A549 (cell line): Measurements from ENCODE around the gene PLCD1. TPM values are rescaled to one million over a fixed set of nuclear protein-coding genes. Genes with fewer than 3 reads are reported as not detected.

Experiments used
- ATAC-seq, 2 experiments: fragments of 200-7000 bp in 1 of 2; fragments of >200 bp in 1 of 2; cut with Nextera tagmentation in 1 of 2; cut with Tn5 transposase in 1 of 2; 3 replicates each; pipeline versions ENCODE4 v1.8.0 to v1.9.1; 2018 to 2020; ENCODE audit warnings: mild to moderate bottlenecking in 1 of 2, moderate library complexity in 1 of 2
- CTCF ChIA-PET: fragments of 300-600 bp; sonication (Branson Sonifier 250); formaldehyde crosslinking; extraction: SDS; loops from one replicate; lab custom pipeline; 2021; ENCODE audit warnings: antibody characterized with exemption, inconsistent platforms; lab: Yijun Ruan, JAX
- POLR2A ChIA-PET: fragments of 350-600 bp; formaldehyde crosslinking; extraction: SDS; loops from one replicate; lab custom pipeline; 2021; ENCODE audit warnings: antibody characterized with exemption, inconsistent platforms; lab: Yijun Ruan, JAX
- DNase-seq, 2 experiments: peaks; one replicate each; pipeline versions ENCODE4 v3.0.0 to v3.0.0-alpha.2; 2011 to 2016; ENCODE audit warnings: low read depth in 1 of 2, low spot score in 1 of 2
- FAIRE-seq: peaks from 2 replicates; lab custom pipeline; 2011; peaks lifted over from hg19 to GRCh38; lab: Jason Lieb, UNC
- H3K27ac ChIP-seq, 2 experiments: fragments of >200 bp; sonication (Bioruptor Twin); formaldehyde crosslinking; 3 replicates each; pipeline ENCODE4 v1.5.1; 2016 to 2017
- H3K4me1 ChIP-seq: fragments of >200 bp; sonication (Bioruptor Twin); formaldehyde crosslinking; 3 replicates; pipeline ENCODE4 v1.6.1; 2016
- H3K4me2 ChIP-seq: fragments of >200 bp; sonication (Bioruptor Twin); formaldehyde crosslinking; 3 replicates; pipeline ENCODE4 v1.6.1; 2016
- H3K4me3 ChIP-seq: fragments of >200 bp; sonication (Bioruptor Twin); formaldehyde crosslinking; 3 replicates; pipeline ENCODE4 v1.5.1; 2016
- H3K9me3 ChIP-seq: fragments of >200 bp; sonication (Bioruptor Twin); formaldehyde crosslinking; 3 replicates; pipeline ENCODE4 v1.6.1; 2016
- CEBPB ChIP-seq, 2 experiments: fragments of >200 bp in 1 of 2; sonication (Bioruptor Twin) in 1 of 2; formaldehyde crosslinking in 1 of 2; IDR thresholded peaks; 2 replicates each; pipeline ENCODE4 v1.6.1; 2012 to 2016
- CHD2 ChIP-seq: fragments of 150-350 bp; IDR thresholded peaks from 2 replicates; pipeline ENCODE4 v1.6.1; 2014; ENCODE audit warnings: low read length; ENCODE audit not compliant: partially characterized antibody
- CHD4 ChIP-seq: fragments of 200-600 bp; sonication (generic); IDR thresholded peaks from 2 replicates; pipeline ENCODE4 v1.6.1; 2016; ENCODE audit warnings: antibody characterized with exemption, mild to moderate bottlenecking, borderline replicate concordance
- EHF ChIP-seq: fragments of 250-450 bp; sonication (Bioruptor Pico); IDR thresholded peaks from 2 replicates; pipeline ENCODE4 v1.5.0; 2020; ENCODE audit warnings: mild to moderate bottlenecking
- ESRRA ChIP-seq: fragments of 150-350 bp; IDR thresholded peaks from 2 replicates; pipeline ENCODE4 v1.6.1; 2014; ENCODE audit warnings: mild to moderate bottlenecking, low read length, borderline replicate concordance
- HDAC2 ChIP-seq: fragments of 200-600 bp; sonication (generic); IDR thresholded peaks from 2 replicates; pipeline ENCODE4 v1.6.1; 2016
- HOXA7 ChIP-seq: fragments of 250-450 bp; sonication (Bioruptor Pico); IDR thresholded peaks from 2 replicates; pipeline ENCODE4 v1.5.0; 2020; ENCODE audit warnings: mild to moderate bottlenecking, moderate library complexity
- JUN ChIP-seq, 2 experiments: fragments of >200 bp; sonication (Bioruptor Twin); formaldehyde crosslinking; IDR thresholded peaks; 2 replicates in 1 of 2; 3 replicates in 1 of 2; pipeline ENCODE4 v1.6.1; 2016 to 2017
- JUNB ChIP-seq: fragments of >200 bp; sonication (Bioruptor Twin); formaldehyde crosslinking; IDR thresholded peaks from 2 replicates; pipeline ENCODE4 v1.6.1; 2016
- KDM1A ChIP-seq: fragments of 200-600 bp; sonication (generic); IDR thresholded peaks from 2 replicates; pipeline ENCODE4 v1.6.1; 2016; ENCODE audit warnings: low read depth, mild to moderate bottlenecking
- KDM5A ChIP-seq: fragments of 200-600 bp; sonication (generic); IDR thresholded peaks from 2 replicates; pipeline ENCODE4 v1.6.1; 2016; ENCODE audit warnings: antibody characterized with exemption, mild to moderate bottlenecking
- NPAS2 ChIP-seq: fragments of 250-450 bp; sonication (Bioruptor Pico); IDR thresholded peaks from 2 replicates; pipeline ENCODE4 v1.8.0; 2022; ENCODE audit warnings: mild to moderate bottlenecking, moderate library complexity, borderline replicate concordance
- PHF8 ChIP-seq: fragments of 200-600 bp; sonication (generic); IDR thresholded peaks from 2 replicates; pipeline ENCODE4 v1.6.1; 2016; ENCODE audit warnings: low read depth, mild to moderate bottlenecking, antibody characterized with exemption, moderate library complexity, borderline replicate concordance
- POLR2A ChIP-seq: IDR thresholded peaks from 2 replicates; pipeline ENCODE4 v1.6.1; 2012; ENCODE audit warnings: mild to moderate bottlenecking, low read length
- RNF2 ChIP-seq: fragments of 200-600 bp; sonication (generic); IDR thresholded peaks from 2 replicates; pipeline ENCODE4 v1.6.1; 2016; ENCODE audit warnings: low read depth, mild to moderate bottlenecking, antibody characterized with exemption, moderate library complexity, borderline replicate concordance
- ZC3H11A ChIP-seq: fragments of 450-650 bp; IDR thresholded peaks from 2 replicates; pipeline ENCODE4 v1.6.1; 2014; ENCODE audit warnings: antibody characterized with exemption, mild to moderate bottlenecking
- ZFP36 ChIP-seq: fragments of 450-650 bp; IDR thresholded peaks from 2 replicates; pipeline ENCODE4 v1.6.1; 2014; ENCODE audit warnings: borderline replicate concordance; ENCODE audit not compliant: partially characterized antibody
- ZNF302 ChIP-seq: fragments of 250-450 bp; sonication (Bioruptor Pico); IDR thresholded peaks from 2 replicates; pipeline ENCODE4 v1.9.0; 2021; ENCODE audit warnings: inconsistent platforms, mild to moderate bottlenecking, moderate library complexity
- ZSCAN20 ChIP-seq: fragments of 250-450 bp; sonication (Bioruptor Pico); IDR thresholded peaks from 2 replicates; pipeline ENCODE4 v1.8.0; 2022; ENCODE audit warnings: mild to moderate bottlenecking, moderate library complexity
- WGBS: methylation state at CpG from one replicate; pipeline ENCODE4 v1.1.6; 2017; ENCODE audit errors: missing lambda C conversion rate; 5-methylcytosine and 5-hydroxymethylcytosine counted together
- polyA plus RNA-seq, 4 experiments: library from polyadenylated mRNA; depleted of rRNA in 3 of 4; stranded (reverse); fragments of >200 nt; fragmentation: RNase III in 1 of 4; extraction: RNeasy Plus Mini Kit Qiagen cat#74134 plus additional on column Dnase treatment in 1 of 4; gene quantifications; 2 replicates in 3 of 4; 3 replicates in 1 of 4; pipeline ENCODE4 v1.2.3, GENCODE V29; 2011 to 2017
- TF ChIP-seq, protein P1 (sequence below): fragments of 250-450 bp; sonication (Bioruptor Pico); IDR thresholded peaks from 2 replicates; pipeline ENCODE4 v1.5.0; 2021; ENCODE audit warnings: mild to moderate bottlenecking, moderate library complexity, borderline replicate concordance
- TF ChIP-seq, protein P2 (sequence below): fragments of 250-450 bp; sonication (Bioruptor Pico); IDR thresholded peaks from 2 replicates; pipeline ENCODE4 v1.5.0; 2020; ENCODE audit warnings: low read depth, mild to moderate bottlenecking, moderate library complexity
- TF ChIP-seq, protein P3 (sequence below): fragments of >200 bp; sonication (Bioruptor Twin); formaldehyde crosslinking; IDR thresholded peaks from 2 replicates; pipeline ENCODE4 v1.6.1; 2016
- TF ChIP-seq, protein P4 (sequence below): fragments of >200 bp; sonication (Bioruptor Twin); formaldehyde crosslinking; IDR thresholded peaks from 3 replicates; pipeline ENCODE4 v1.5.1; 2016

Gene PLCD1
- polyA plus RNA-seq, 2 of the 4 experiments (the other 2 are of a cell fraction) = 3.9 to 4.8 TPM

DNA sequence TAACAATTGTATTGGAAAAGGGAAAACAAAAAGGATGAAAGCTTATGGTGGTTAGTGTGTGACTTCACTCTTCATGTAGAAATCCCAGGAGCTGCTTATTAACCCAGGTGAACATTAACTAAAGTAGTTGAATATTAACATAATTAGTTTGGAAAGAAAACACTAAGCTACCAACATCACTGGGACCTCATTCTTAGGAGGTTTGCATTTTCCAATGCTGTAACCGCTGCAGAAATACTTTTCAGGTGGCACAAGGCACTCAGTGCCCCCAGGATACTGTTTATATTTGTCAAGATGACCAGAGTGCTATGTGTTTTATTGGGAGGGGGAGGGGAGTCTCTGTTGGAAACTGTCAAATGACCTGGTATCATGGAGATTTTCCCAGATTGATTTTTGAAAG lies 64.7 kb downstream of the PLCD1 start:
- ChIA-PET CTCF (interaction anchor here (0.8 to 6.4 kb wide), 3 partner anchors 10 to 39 kb away, joined by 3 to 74 read pairs (median 23); no protein-coding TSS in a partner anchor), POLR2A (no interaction called here)
- FAIRE-seq = no peak
- no peaks in the 10 kb centered on the region for H3K9me3 ChIP-seq
- H3K4me3 ChIP-seq = no peak overlapping the region
- H3K27ac ChIP-seq = peak overlapping the region; percentile 8 to 50; a peak in 3 of 6 replicates
- H3K4me2 ChIP-seq = peak overlapping the region; percentile 67
- no peak for TF ChIP-seq JUNB
- TF ChIP-seq ESRRA = no peak
- no peak for TF ChIP-seq NPAS2
- no peak for TF ChIP-seq CEBPB (IDR thresholded peaks at IDR 0.05)
- TF ChIP-seq KDM5A = no peak
- no peak for TF ChIP-seq PHF8
- TF ChIP-seq, protein P1, sequence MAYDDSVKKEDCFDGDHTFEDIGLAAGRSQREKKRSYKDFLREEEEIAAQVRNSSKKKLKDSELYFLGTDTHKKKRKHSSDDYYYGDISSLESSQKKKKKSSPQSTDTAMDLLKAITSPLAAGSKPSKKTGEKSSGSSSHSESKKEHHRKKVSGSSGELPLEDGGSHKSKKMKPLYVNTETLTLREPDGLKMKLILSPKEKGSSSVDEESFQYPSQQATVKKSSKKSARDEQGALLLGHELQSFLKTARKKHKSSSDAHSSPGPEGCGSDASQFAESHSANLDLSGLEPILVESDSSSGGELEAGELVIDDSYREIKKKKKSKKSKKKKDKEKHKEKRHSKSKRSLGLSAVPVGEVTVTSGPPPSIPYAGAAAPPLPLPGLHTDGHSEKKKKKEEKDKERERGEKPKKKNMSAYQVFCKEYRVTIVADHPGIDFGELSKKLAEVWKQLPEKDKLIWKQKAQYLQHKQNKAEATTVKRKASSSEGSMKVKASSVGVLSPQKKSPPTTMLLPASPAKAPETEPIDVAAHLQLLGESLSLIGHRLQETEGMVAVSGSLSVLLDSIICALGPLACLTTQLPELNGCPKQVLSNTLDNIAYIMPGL (CRISPR knock-in tag) = no peak
- no peak for TF ChIP-seq JUN (IDR thresholded peaks at IDR 0.05)
- no peak for TF ChIP-seq CHD2
- TF ChIP-seq, protein P2, sequence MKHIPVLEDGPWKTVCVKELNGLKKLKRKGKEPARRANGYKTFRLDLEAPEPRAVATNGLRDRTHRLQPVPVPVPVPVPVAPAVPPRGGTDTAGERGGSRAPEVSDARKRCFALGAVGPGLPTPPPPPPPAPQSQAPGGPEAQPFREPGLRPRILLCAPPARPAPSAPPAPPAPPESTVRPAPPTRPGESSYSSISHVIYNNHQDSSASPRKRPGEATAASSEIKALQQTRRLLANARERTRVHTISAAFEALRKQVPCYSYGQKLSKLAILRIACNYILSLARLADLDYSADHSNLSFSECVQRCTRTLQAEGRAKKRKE (CRISPR knock-in tag) = no peak
- no peak for TF ChIP-seq CHD4
- TF ChIP-seq ZNF302 (CRISPR knock-in tag) = no peak
- no peak for TF ChIP-seq POLR2A
- TF ChIP-seq HOXA7 = no peak
- TF ChIP-seq ZC3H11A = no peak
- TF ChIP-seq KDM1A = no peak
- 6% methylated on average over 1 of the region's 1 CpG for WGBS
- peaks cover 44% of the 10 kb centered on the region for H3K4me1 ChIP-seq
- DNase-seq = peak in 1 of 2 experiments; percentile 57
- ATAC-seq = peak in 1 of 2 experiments; percentile 28; a peak in 1 of 6 replicates

DNA sequence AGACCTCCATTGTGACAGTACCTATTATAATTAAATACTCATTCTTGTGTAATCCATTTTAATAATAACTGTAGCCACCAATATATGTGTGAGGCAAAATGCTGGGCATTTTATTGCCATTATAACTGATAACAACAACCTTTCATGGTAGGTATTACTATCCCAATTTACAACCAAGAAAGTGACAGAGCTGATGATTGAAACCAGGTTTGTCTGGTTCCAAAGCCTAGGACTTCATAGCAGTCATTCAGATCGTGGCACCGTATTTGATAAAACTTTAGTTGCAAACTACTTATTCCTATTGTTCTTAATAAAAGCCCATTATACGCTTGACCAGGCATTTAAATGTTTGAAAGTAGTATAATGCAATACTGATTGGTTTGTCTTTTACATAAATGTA lies 65.3 kb downstream of the PLCD1 start:
- FAIRE-seq = no peak
- 92% methylated on average over 3 of the region's 3 CpGs for WGBS
- POLR2A ChIA-PET = no interaction called here

More for the DNA sequence above, 65.3 kb downstream of the PLCD1 start:
- Histone ChIP-seq H3K9me3 (no peaks in the 10 kb centered on the region), H3K4me2 (peak overlapping the region; percentile 67), H3K27ac (0 out of 6 replicates have a peak overlapping the region, but pooled peaks of 1 of the 2 experiments have one; percentile 0), H3K4me3 (no peak overlapping the region), H3K4me1 (peaks cover 44% of the 10 kb centered on the region)
- TF ChIP-seq, protein P3, sequence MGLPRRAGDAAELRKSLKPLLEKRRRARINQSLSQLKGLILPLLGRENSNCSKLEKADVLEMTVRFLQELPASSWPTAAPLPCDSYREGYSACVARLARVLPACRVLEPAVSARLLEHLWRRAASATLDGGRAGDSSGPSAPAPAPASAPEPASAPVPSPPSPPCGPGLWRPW = no peak
- TF ChIP-seq KDM5A (no peak), EHF (no peak), RNF2 (no peak), JUNB (no peak), ZSCAN20 (CRISPR knock-in tag) (no peak), ZFP36 (no peak), HDAC2 (no peak), ZC3H11A (no peak)
- TF ChIP-seq, protein P4, sequence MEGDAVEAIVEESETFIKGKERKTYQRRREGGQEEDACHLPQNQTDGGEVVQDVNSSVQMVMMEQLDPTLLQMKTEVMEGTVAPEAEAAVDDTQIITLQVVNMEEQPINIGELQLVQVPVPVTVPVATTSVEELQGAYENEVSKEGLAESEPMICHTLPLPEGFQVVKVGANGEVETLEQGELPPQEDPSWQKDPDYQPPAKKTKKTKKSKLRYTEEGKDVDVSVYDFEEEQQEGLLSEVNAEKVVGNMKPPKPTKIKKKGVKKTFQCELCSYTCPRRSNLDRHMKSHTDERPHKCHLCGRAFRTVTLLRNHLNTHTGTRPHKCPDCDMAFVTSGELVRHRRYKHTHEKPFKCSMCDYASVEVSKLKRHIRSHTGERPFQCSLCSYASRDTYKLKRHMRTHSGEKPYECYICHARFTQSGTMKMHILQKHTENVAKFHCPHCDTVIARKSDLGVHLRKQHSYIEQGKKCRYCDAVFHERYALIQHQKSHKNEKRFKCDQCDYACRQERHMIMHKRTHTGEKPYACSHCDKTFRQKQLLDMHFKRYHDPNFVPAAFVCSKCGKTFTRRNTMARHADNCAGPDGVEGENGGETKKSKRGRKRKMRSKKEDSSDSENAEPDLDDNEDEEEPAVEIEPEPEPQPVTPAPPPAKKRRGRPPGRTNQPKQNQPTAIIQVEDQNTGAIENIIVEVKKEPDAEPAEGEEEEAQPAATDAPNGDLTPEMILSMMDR = no peak
- TF ChIP-seq, protein P1 (CRISPR knock-in tag) = no peak
- DNase-seq (no peak), ATAC-seq (no peak)
- CTCF ChIA-PET = interaction anchor here (0.8 to 6.4 kb wide), 3 partner anchors 9 to 40 kb away, joined by 3 to 74 read pairs (median 23); no protein-coding TSS in a partner anchor
